Neuronal stem cell (in vitro differentiated cells): ENCODE data around the gene PGM2L1.

Source experiments
- DNase-seq: peaks from one replicate; pipeline ENCODE4 v3.0.0-alpha.2; 2013; ENCODE audit warnings: low spot score
- H2AFZ ChIP-seq: one replicate; pipeline ENCODE4 v1.6.1; 2013; ENCODE audit warnings: mild to moderate bottlenecking, low read length, inconsistent platforms
- H2AK5ac ChIP-seq: 2 replicates; pipeline ENCODE4 v1.6.1; 2013; ENCODE audit warnings: low read depth, mild to moderate bottlenecking, inconsistent platforms, low read length, moderate library complexity, mixed read lengths
- H2BK120ac ChIP-seq: 2 replicates; pipeline ENCODE4 v1.6.1; 2013; ENCODE audit warnings: low read depth, mild to moderate bottlenecking, inconsistent platforms, low read length, moderate library complexity, mixed read lengths
- H2BK12ac ChIP-seq: one replicate; pipeline ENCODE4 v1.6.1; 2013; ENCODE audit warnings: low read length, inconsistent platforms
- H2BK15ac ChIP-seq: 2 replicates; pipeline ENCODE4 v1.6.1; 2013; ENCODE audit warnings: mild to moderate bottlenecking, low read length, inconsistent platforms, mixed read lengths
- H2BK5ac ChIP-seq: one replicate; pipeline ENCODE4 v1.6.1; 2013; ENCODE audit warnings: inconsistent platforms, mild to moderate bottlenecking, low read length, moderate library complexity
- H3K14ac ChIP-seq: one replicate; pipeline ENCODE4 v1.6.1; 2013; ENCODE audit warnings: low read length, inconsistent platforms
- H3K18ac ChIP-seq: 2 replicates; pipeline ENCODE4 v1.6.1; 2013; ENCODE audit warnings: low read length, inconsistent platforms
- H3K23ac ChIP-seq: 2 replicates; pipeline ENCODE4 v1.6.1; 2013; ENCODE audit warnings: low read depth, mild to moderate bottlenecking, mixed read lengths, low read length, inconsistent platforms; ENCODE audit not compliant: poor library complexity
- H3K27ac ChIP-seq: replicated peaks from 3 replicates; pipeline ENCODE4 v1.5.1; 2013; ENCODE audit warnings: low read length, inconsistent platforms
- H3K27me3 ChIP-seq, 3 experiments: 2 replicates each; pipeline ENCODE4 v1.6.1; 2013; ENCODE audit warnings: low read length in 3 of 3, mild to moderate bottlenecking in 2 of 3, inconsistent platforms in 1 of 3, low read depth in 1 of 3, mixed read lengths in 1 of 3, moderate library complexity in 1 of 3; ENCODE audit not compliant: control insufficient read depth in 3 of 3, insufficient read depth in 3 of 3
- H3K36me3 ChIP-seq, 2 donors: replicated peaks in 1 of 2; 2 replicates each; pipeline ENCODE4 v1.6.1; 2013; ENCODE audit warnings: low read length in 2 of 2; ENCODE audit not compliant: control insufficient read depth in 2 of 2, insufficient read depth in 2 of 2
- H3K4ac ChIP-seq: 2 replicates; pipeline ENCODE4 v1.6.1; 2013; ENCODE audit warnings: inconsistent platforms, mild to moderate bottlenecking, low read length, moderate library complexity
- H3K4me1 ChIP-seq, 2 donors: 1 replicate in 1 of 2; 2 replicates in 1 of 2; pipeline ENCODE4 v1.6.1; 2013; ENCODE audit warnings: low read length in 2 of 2, low read depth in 1 of 2; ENCODE audit not compliant: control insufficient read depth in 2 of 2, insufficient read depth in 1 of 2
- H3K4me2 ChIP-seq: one replicate; pipeline ENCODE4 v1.6.1; 2013; ENCODE audit warnings: mild to moderate bottlenecking, low read length, inconsistent platforms; ENCODE audit not compliant: insufficient read depth, poor library complexity, severe bottlenecking
- H3K4me3 ChIP-seq, 2 donors: 2 replicates each; pipeline ENCODE4 v1.5.1; 2013; ENCODE audit warnings: low read length in 2 of 2, mild to moderate bottlenecking in 2 of 2, inconsistent platforms in 1 of 2, moderate library complexity in 1 of 2
- H3K79me1 ChIP-seq: one replicate; pipeline ENCODE4 v1.6.1; 2013; ENCODE audit warnings: low read depth, mild to moderate bottlenecking, inconsistent platforms, low read length, moderate library complexity
- H3K9ac ChIP-seq: one replicate; pipeline ENCODE4 v1.6.1; 2013; ENCODE audit warnings: mild to moderate bottlenecking, low read depth, low read length, inconsistent platforms; ENCODE audit not compliant: poor library complexity
- H3K9me3 ChIP-seq, 2 donors: replicated peaks in 1 of 2; 2 replicates each; pipeline versions ENCODE3 to v1.6.1; 2013; ENCODE audit warnings: low read length in 2 of 2, mild to moderate bottlenecking in 2 of 2, inconsistent platforms in 1 of 2, low read depth in 1 of 2, mixed read lengths in 1 of 2, moderate library complexity in 1 of 2; ENCODE audit not compliant: control insufficient read depth in 2 of 2, insufficient read depth in 1 of 2
- H4K8ac ChIP-seq: one replicate; pipeline ENCODE4 v1.6.1; 2013; ENCODE audit warnings: low read depth, mild to moderate bottlenecking, inconsistent platforms, low read length, moderate library complexity
- H4K91ac ChIP-seq: one replicate; pipeline ENCODE4 v1.6.1; 2013; ENCODE audit warnings: low read length, low read depth, mild to moderate bottlenecking, inconsistent platforms; ENCODE audit not compliant: poor library complexity
- WGBS, 2 donors: extraction: QIAGEN DNeasy Blood & Tissue Kit; methylation state at CpG; one replicate each; pipeline ENCODE4 v1.1.7; 2013; ENCODE audit warnings: missing lambda C conversion rate in 2 of 2, mixed read lengths in 1 of 2; ENCODE audit not compliant: insufficient read length in 2 of 2, insufficient replicate concordance in 1 of 2; ENCODE audit errors: extremely low coverage in 2 of 2; 5-methylcytosine and 5-hydroxymethylcytosine counted together

The PGM2L1 gene

DNA sequence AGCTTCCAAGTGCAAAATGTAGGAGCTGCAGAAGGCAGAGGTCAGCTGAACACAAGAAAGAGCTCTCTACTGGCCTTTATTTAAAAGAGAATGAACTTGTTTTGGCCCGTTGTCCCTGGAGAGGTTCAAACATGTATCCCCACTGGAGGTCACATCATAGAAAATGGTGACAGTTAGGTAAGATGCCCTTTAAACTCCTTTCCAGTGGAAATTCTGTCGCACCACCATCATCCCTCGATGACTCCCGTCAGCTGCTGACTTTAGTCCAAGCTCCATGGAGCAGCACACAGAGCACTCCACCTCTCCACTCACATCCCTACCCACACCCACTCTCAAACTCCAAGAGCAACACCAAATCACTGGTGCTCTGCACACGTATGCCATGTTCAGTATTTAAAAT is 71.6 kb downstream of the PGM2L1 start:
- Histone ChIP-seq H3K18ac (no peak overlapping the region), H2BK12ac (no peak overlapping the region), H2AFZ (no peak overlapping the region), H3K23ac (no peak overlapping the region), H2AK5ac (no peak overlapping the region), H3K27me3 (no peaks in the 10 kb centered on the region), H3K36me3 (no peaks in the 10 kb centered on the region), H4K8ac (no peak overlapping the region), H3K9ac (no peak overlapping the region), H3K9me3 (peaks cover 0 to 5% of the 10 kb centered on the region in 2 donors), H2BK15ac (no peak overlapping the region), H2BK5ac (no peak overlapping the region), H4K91ac (no peak overlapping the region), H2BK120ac (no peak overlapping the region), H3K4me1 (peaks cover 0 to 10% of the 10 kb centered on the region in 2 donors), H3K4me2 (no peak overlapping the region), H3K4ac (no peak overlapping the region), H3K79me1 (no peaks in the 10 kb centered on the region), H3K27ac (no peak overlapping the region), H3K4me3 (no peak overlapping the region), H3K14ac (no peak overlapping the region)
- DNase-seq: no peak
- WGBS, 2 donors: no CpG with 5 or more reads among the region's 5 CpGs

DNA sequence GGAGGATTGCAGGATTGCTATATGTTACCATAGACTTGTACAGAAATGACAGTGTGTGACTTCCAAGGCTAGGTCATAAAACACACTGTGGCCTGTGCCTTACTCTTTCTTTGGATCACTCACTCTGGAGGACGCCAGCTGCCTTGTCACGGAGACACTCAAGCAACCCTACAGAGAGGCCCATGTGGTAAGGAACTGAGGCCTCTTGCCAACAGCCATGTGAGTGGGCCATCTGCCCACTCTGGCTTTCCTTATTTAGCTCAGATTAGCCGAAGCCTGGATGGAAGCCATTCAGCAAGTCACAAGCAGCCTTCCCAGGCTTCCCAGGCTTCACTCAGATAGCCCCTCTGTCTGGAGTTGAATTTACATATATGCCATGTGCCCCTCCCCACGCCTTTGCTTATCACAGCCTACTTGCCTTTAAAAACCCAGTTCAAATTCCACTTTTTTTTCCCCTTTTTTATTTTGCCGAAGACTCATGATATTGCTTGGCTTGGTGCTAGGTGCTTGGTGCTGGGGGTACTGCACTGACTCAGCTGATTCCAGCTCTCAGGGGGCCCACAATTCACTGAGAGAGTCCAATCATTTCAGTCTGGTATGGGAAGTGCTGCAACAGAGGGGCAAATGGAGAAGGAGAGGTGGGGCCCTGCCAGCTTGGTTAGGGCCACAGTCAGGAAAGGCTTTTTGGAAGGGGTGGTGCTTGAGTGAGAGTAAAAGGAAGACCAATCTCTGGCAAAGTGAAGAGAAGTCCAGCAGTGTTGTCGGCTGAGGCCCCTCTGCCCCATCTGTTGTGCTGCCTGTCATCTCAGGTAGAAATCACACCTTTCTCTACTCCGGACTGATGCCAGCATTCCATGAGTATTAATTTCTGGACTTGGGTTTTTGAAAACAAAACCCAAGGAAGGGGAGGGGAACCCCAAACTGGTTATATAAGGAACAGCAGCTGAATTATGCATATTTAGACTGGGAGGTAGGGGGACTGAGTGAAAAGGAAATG is 72.3 kb downstream of the PGM2L1 start:
- H3K27me3 ChIP-seq: no peaks in the 10 kb centered on the region
- H3K4me3 ChIP-seq: no peak overlapping the region
- H2BK5ac ChIP-seq: no peak overlapping the region
- no peak overlapping the region for H4K91ac ChIP-seq
- no peak overlapping the region for H2BK12ac ChIP-seq
- H3K79me1 ChIP-seq: no peaks in the 10 kb centered on the region
- no peak overlapping the region for H3K9ac ChIP-seq
- no peak overlapping the region for H4K8ac ChIP-seq
- no peak overlapping the region for H3K4me2 ChIP-seq
- DNase-seq: no peak
- peaks cover 0 to 10% of the 10 kb centered on the region in 2 donors for H3K4me1 ChIP-seq
- no peak overlapping the region for H2AFZ ChIP-seq
- no peaks in the 10 kb centered on the region for H3K36me3 ChIP-seq
- H2AK5ac ChIP-seq: no peak overlapping the region
- H3K4ac ChIP-seq: no peak overlapping the region
- H2BK15ac ChIP-seq: no peak overlapping the region
- no peak overlapping the region for H2BK120ac ChIP-seq
- H3K27ac ChIP-seq: no peak overlapping the region
- peaks cover 0 to 5% of the 10 kb centered on the region in 2 donors for H3K9me3 ChIP-seq
- H3K14ac ChIP-seq: no peak overlapping the region
- no peak overlapping the region for H3K23ac ChIP-seq
- H3K18ac ChIP-seq: peak overlapping the region; percentile 11
- WGBS, 2 donors: no CpG with 5 or more reads among the region's 7 CpGs

DNA sequence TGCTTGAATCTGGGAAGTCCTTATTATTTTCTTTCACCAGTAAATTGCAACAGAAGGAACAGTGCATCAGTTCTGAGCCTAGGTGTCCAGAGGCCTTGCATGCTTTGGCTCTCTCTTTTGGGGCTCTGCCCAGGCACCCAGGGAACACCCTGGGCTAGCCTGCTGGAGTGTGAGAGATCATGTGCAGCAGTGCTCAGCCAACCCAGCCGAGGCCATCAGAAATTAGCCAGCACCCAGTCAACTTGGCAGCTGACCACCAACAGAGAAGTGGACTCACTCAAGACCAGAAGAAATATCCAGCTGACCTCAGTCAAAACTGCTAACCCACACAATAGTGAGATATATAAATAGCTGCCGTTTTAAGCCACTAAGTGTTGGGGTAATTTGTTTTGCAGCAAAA is 75.6 kb downstream of the PGM2L1 start:
- Histone ChIP-seq H2BK5ac (no peak overlapping the region), H3K36me3 (no peaks in the 10 kb centered on the region), H2AFZ (no peak overlapping the region), H2AK5ac (no peak overlapping the region), H2BK120ac (no peak overlapping the region), H3K4me2 (no peak overlapping the region), H3K18ac (no peak overlapping the region), H3K27me3 (no peaks in the 10 kb centered on the region), H3K4me1 (peaks cover 0 to 16% of the 10 kb centered on the region in 2 donors), H3K23ac (no peak overlapping the region), H2BK12ac (no peak overlapping the region), H4K8ac (no peak overlapping the region), H2BK15ac (no peak overlapping the region), H4K91ac (no peak overlapping the region), H3K27ac (no peak overlapping the region), H3K79me1 (no peaks in the 10 kb centered on the region), H3K4me3 (no peak overlapping the region), H3K9me3 (peaks cover 0 to 2% of the 10 kb centered on the region in 2 donors), H3K9ac (no peak overlapping the region), H3K4ac (no peak overlapping the region), H3K14ac (no peak overlapping the region)
- WGBS, 2 donors: no CpG with 5 or more reads among the region's 2 CpGs
- no peak for DNase-seq

DNA sequence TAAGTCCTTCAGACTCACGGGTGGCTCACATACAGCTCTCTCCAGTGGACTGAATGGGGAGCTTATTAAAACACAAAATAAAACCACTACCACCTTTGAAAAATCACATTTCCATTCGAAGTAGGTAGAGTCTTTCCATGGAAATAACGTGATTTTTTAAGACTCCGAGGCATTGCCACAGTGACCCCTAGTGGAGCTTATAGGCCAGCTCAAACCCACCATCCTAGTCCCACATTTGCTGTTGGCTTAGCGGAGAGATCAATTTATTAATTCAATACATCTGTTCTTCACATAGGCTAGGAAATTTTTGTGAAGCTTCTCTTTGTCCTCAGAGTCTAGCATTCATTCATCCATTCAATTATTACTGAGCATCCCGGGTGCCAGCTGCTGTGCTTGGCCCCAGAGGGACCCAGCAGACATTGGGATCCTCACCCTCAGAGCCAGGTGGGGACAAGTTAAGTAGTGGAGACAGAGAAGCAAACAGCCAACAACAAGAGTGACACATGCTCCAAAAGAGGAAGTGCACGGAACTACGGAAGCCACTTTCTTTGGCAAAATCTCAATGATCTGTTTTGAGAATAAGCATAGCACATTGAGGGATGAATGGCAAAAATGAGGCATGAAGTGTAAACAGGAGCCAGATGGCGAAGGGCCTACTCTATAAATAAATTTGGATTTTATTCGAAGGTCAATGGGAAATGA is 76.6 kb downstream of the PGM2L1 start:
- Histone ChIP-seq H2BK15ac (no peak overlapping the region), H2BK5ac (no peak overlapping the region), H2AFZ (no peak overlapping the region), H3K4me2 (no peak overlapping the region), H3K18ac (no peak overlapping the region), H3K27ac (no peak overlapping the region), H2AK5ac (no peak overlapping the region), H3K23ac (no peak overlapping the region), H3K27me3 (no peaks in the 10 kb centered on the region), H3K4me3 (no peak overlapping the region), H3K79me1 (no peaks in the 10 kb centered on the region), H4K91ac (no peak overlapping the region), H3K14ac (no peak overlapping the region), H3K4me1 (peaks cover 0 to 14% of the 10 kb centered on the region in 2 donors), H2BK120ac (no peak overlapping the region), H3K9ac (no peak overlapping the region), H2BK12ac (no peak overlapping the region), H3K9me3 (peaks cover 0 to 7% of the 10 kb centered on the region in 2 donors), H4K8ac (no peak overlapping the region), H3K4ac (no peak overlapping the region), H3K36me3 (no peaks in the 10 kb centered on the region)
- no CpG with 5 or more reads among the region's 10 CpGs for WGBS, 2 donors
- DNase-seq: no peak
